ENCODE results near the gene CNTNAP2. TPM values are rescaled to one million over a fixed set of nuclear protein-coding genes. Genes with fewer than 3 reads are reported as not detected.

The CNTNAP2 gene
- polyA plus RNA-seq, 3 donors from 2014 or later, result 0.94 to 1.1 TPM; not detected in 1

- DNase-seq, result no peak
- H3K9me3 Mint-ChIP-seq, result peaks cover 21 to 62% (median 38%) of the 10 kb centered on the region in 6 donors
- peaks cover 0 to 3% (median 0%) of the 10 kb centered on the region in 3 donors for H3K36me3 Mint-ChIP-seq
- H3K27me3 Mint-ChIP-seq (ENCODE audit: low read depth in 3 of 3), result peaks cover 0 to 3% (median 0%) of the 10 kb centered on the region in 3 donors
- H3K4me1 Mint-ChIP-seq, result no peaks in the 10 kb centered on the region
- no peak overlapping the region for H3K27ac Mint-ChIP-seq
- no peak overlapping the region for H3K4me3 Mint-ChIP-seq
Measured at GRCh38 chr7:146514304-146514703, 397.7 kb downstream of the CNTNAP2 start.

GRCh38 chr7:146528581-146528980 is 412.0 kb downstream of the CNTNAP2 start:
- Mint-ChIP-seq H3K27ac (no peak overlapping the region), H3K4me3 (no peak overlapping the region), H3K4me1 (no peaks in the 10 kb centered on the region), H3K27me3 (ENCODE audit: low read depth in 3 of 3) (peaks cover 0 to 2% (median 0%) of the 10 kb centered on the region in 3 donors), H3K36me3 (peaks cover 0 to 4% (median 3%) of the 10 kb centered on the region in 3 donors), H3K9me3 (peaks cover 7 to 46% (median 31%) of the 10 kb centered on the region in 6 donors)
- no peak for DNase-seq

GRCh38 chr7:146539836-146540235 is 423.2 kb downstream of the CNTNAP2 start:
- Mint-ChIP-seq H3K4me3 (no peak overlapping the region), H3K4me1 (no peaks in the 10 kb centered on the region), H3K27me3 (ENCODE audit: low read depth in 3 of 3) (peaks cover 0 to 4% (median 0%) of the 10 kb centered on the region in 3 donors), H3K27ac (no peak overlapping the region), H3K36me3 (no peaks in the 10 kb centered on the region), H3K9me3 (peaks cover 8 to 48% (median 20%) of the 10 kb centered on the region in 6 donors)
- no peak for DNase-seq

GRCh38 chr7:146542101-146542500 is 425.5 kb downstream of the CNTNAP2 start:
- H3K27me3 Mint-ChIP-seq (ENCODE audit: low read depth in 3 of 3), result peaks cover 0 to 2% (median 0%) of the 10 kb centered on the region in 3 donors
- no peak for DNase-seq
- H3K36me3 Mint-ChIP-seq, result no peaks in the 10 kb centered on the region
- H3K27ac Mint-ChIP-seq, result no peak overlapping the region
- no peaks in the 10 kb centered on the region for H3K4me1 Mint-ChIP-seq
- H3K9me3 Mint-ChIP-seq, result peaks cover 5 to 47% (median 22%) of the 10 kb centered on the region in 6 donors
- H3K4me3 Mint-ChIP-seq, result no peak overlapping the region

GRCh38 chr7:146544748-146545147 is 428.1 kb downstream of the CNTNAP2 start:
- peaks cover 10 to 60% (median 25%) of the 10 kb centered on the region in 6 donors for H3K9me3 Mint-ChIP-seq
- peaks cover 0 to 2% (median 0%) of the 10 kb centered on the region in 3 donors for H3K27me3 Mint-ChIP-seq (ENCODE audit: low read depth in 3 of 3)
- no peak overlapping the region for H3K27ac Mint-ChIP-seq
- no peak overlapping the region for H3K4me3 Mint-ChIP-seq
- no peaks in the 10 kb centered on the region for H3K4me1 Mint-ChIP-seq
- DNase-seq, result no peak
- no peaks in the 10 kb centered on the region for H3K36me3 Mint-ChIP-seq

- DNase-seq, result no peak
- Mint-ChIP-seq H3K4me1 (no peaks in the 10 kb centered on the region), H3K4me3 (no peak overlapping the region), H3K27ac (no peak overlapping the region), H3K36me3 (peaks cover 0 to 5% (median 0%) of the 10 kb centered on the region in 3 donors), H3K27me3 (ENCODE audit: low read depth in 3 of 3) (peaks cover 0 to 2% (median 0%) of the 10 kb centered on the region in 3 donors), H3K9me3 (peaks cover 16 to 59% (median 36%) of the 10 kb centered on the region in 6 donors)
Measured at GRCh38 chr7:146548816-146549215, 432.2 kb downstream of the CNTNAP2 start.

- DNase-seq, result no peak
- Mint-ChIP-seq H3K4me1 (no peaks in the 10 kb centered on the region), H3K4me3 (no peak overlapping the region), H3K36me3 (peaks cover 0 to 5% (median 0%) of the 10 kb centered on the region in 3 donors), H3K27ac (no peak overlapping the region), H3K27me3 (ENCODE audit: low read depth in 3 of 3) (peaks cover 0 to 2% (median 0%) of the 10 kb centered on the region in 3 donors), H3K9me3 (peaks cover 20 to 48% (median 30%) of the 10 kb centered on the region in 6 donors)
Measured at GRCh38 chr7:146554556-146554955, 438.0 kb downstream of the CNTNAP2 start.

GRCh38 chr7:146557971-146558469 is 441.4 kb downstream of the CNTNAP2 start:
- Mint-ChIP-seq H3K9me3 (peaks cover 7 to 29% (median 17%) of the 10 kb centered on the region in 6 donors), H3K27ac (no peak overlapping the region), H3K27me3 (ENCODE audit: low read depth in 3 of 3) (peaks cover 0 to 2% (median 0%) of the 10 kb centered on the region in 3 donors), H3K4me1 (no peaks in the 10 kb centered on the region), H3K36me3 (no peaks in the 10 kb centered on the region), H3K4me3 (no peak overlapping the region)
- DNase-seq, result no peak

- H3K4me3 Mint-ChIP-seq, result no peak overlapping the region
- DNase-seq, result no peak
- H3K36me3 Mint-ChIP-seq, result no peaks in the 10 kb centered on the region
- H3K4me1 Mint-ChIP-seq, result no peaks in the 10 kb centered on the region
- no peak overlapping the region for H3K27ac Mint-ChIP-seq
- peaks cover 4 to 47% (median 12%) of the 10 kb centered on the region in 6 donors for H3K9me3 Mint-ChIP-seq
- H3K27me3 Mint-ChIP-seq (ENCODE audit: low read depth in 3 of 3), result no peaks in the 10 kb centered on the region
Measured at GRCh38 chr7:146565872-146566271, 449.3 kb downstream of the CNTNAP2 start.

GRCh38 chr7:146575903-146576302 is 459.3 kb downstream of the CNTNAP2 start:
- H3K9me3 Mint-ChIP-seq, result peaks cover 4 to 46% (median 7%) of the 10 kb centered on the region in 6 donors
- H3K27ac Mint-ChIP-seq, result no peak overlapping the region
- H3K27me3 Mint-ChIP-seq (ENCODE audit: low read depth in 3 of 3), result peaks cover 0 to 1% (median 0%) of the 10 kb centered on the region in 3 donors
- no peak for DNase-seq
- H3K4me3 Mint-ChIP-seq, result no peak overlapping the region
- no peaks in the 10 kb centered on the region for H3K36me3 Mint-ChIP-seq
- H3K4me1 Mint-ChIP-seq, result no peaks in the 10 kb centered on the region

- no peaks in the 10 kb centered on the region for H3K4me1 Mint-ChIP-seq
- no peak overlapping the region for H3K27ac Mint-ChIP-seq
- no peak overlapping the region for H3K4me3 Mint-ChIP-seq
- no peaks in the 10 kb centered on the region for H3K36me3 Mint-ChIP-seq
- DNase-seq, result no peak
- H3K27me3 Mint-ChIP-seq (ENCODE audit: low read depth in 3 of 3), result peaks cover 0 to 2% (median 0%) of the 10 kb centered on the region in 3 donors
- peaks cover 4 to 48% (median 13%) of the 10 kb centered on the region in 6 donors for H3K9me3 Mint-ChIP-seq
Measured at GRCh38 chr7:146591976-146592375, 475.4 kb downstream of the CNTNAP2 start.

GRCh38 chr7:146606628-146607027 is 490.0 kb downstream of the CNTNAP2 start:
- H3K9me3 Mint-ChIP-seq, result peaks cover 5 to 25% (median 8%) of the 10 kb centered on the region in 6 donors
- H3K36me3 Mint-ChIP-seq, result peaks cover 0 to 4% (median 0%) of the 10 kb centered on the region in 3 donors
- no peak for DNase-seq
- H3K4me1 Mint-ChIP-seq, result no peaks in the 10 kb centered on the region
- no peaks in the 10 kb centered on the region for H3K27me3 Mint-ChIP-seq (ENCODE audit: low read depth in 3 of 3)
- no peak overlapping the region for H3K27ac Mint-ChIP-seq
- H3K4me3 Mint-ChIP-seq, result no peak overlapping the region

GRCh38 chr7:146619641-146620040 is 503.0 kb downstream of the CNTNAP2 start:
- Mint-ChIP-seq H3K4me3 (no peak overlapping the region), H3K36me3 (no peaks in the 10 kb centered on the region), H3K4me1 (no peaks in the 10 kb centered on the region), H3K27ac (no peak overlapping the region), H3K9me3 (peaks cover 0 to 39% (median 12%) of the 10 kb centered on the region in 6 donors), H3K27me3 (ENCODE audit: low read depth in 3 of 3) (peaks cover 0 to 3% (median 0%) of the 10 kb centered on the region in 3 donors)
- no peak for DNase-seq

GRCh38 chr7:146626912-146627311 is 510.3 kb downstream of the CNTNAP2 start:
- no peak for DNase-seq
- H3K27me3 Mint-ChIP-seq (ENCODE audit: low read depth in 3 of 3), result no peaks in the 10 kb centered on the region
- no peak overlapping the region for H3K4me3 Mint-ChIP-seq
- no peaks in the 10 kb centered on the region for H3K36me3 Mint-ChIP-seq
- no peak overlapping the region for H3K27ac Mint-ChIP-seq
- H3K9me3 Mint-ChIP-seq, result peaks cover 4 to 38% (median 16%) of the 10 kb centered on the region in 6 donors
- no peaks in the 10 kb centered on the region for H3K4me1 Mint-ChIP-seq

Data from immature natural killer cell (primary cell).